ENCODE measurements around the gene ZMIZ1. TPM values are rescaled to one million over a fixed set of nuclear protein-coding genes. Genes with fewer than 3 reads are reported as not detected.

Gene ZMIZ1
- total RNA-seq, 1 donor from 2014 or later = 173 TPM

- Mint-ChIP-seq H3K27me3 (ENCODE audit: low read depth) (no peaks in the 10 kb centered on the region), H3K27ac (no peak overlapping the region), H3K36me3 (peaks cover 44% of the 10 kb centered on the region), H3K4me1 (no peaks in the 10 kb centered on the region), H3K9me3 (no peaks in the 10 kb centered on the region), H3K4me3 (no peak overlapping the region)
- no peak for TF ChIP-seq CTCF (IDR thresholded peaks at IDR 0.05; ENCODE audit: unreplicated experiment)
- no peak for DNase-seq (ENCODE audit: low spot score in 2 of 2, unreplicated experiment in 2 of 2)
Measured at GRCh38 chr10:79295563-79295962, 226.8 kb downstream of the ZMIZ1 start.

- DNase-seq (ENCODE audit: low spot score in 2 of 2, unreplicated experiment in 2 of 2) = no peak
- Mint-ChIP-seq H3K27me3 (ENCODE audit: low read depth) (no peaks in the 10 kb centered on the region), H3K9me3 (no peaks in the 10 kb centered on the region), H3K27ac (no peak overlapping the region), H3K36me3 (peaks cover 46% of the 10 kb centered on the region), H3K4me1 (no peaks in the 10 kb centered on the region), H3K4me3 (no peak overlapping the region)
- TF ChIP-seq CTCF (IDR thresholded peaks at IDR 0.05; ENCODE audit: unreplicated experiment) = no peak
Measured at GRCh38 chr10:79296431-79296830, 227.7 kb downstream of the ZMIZ1 start.

GRCh38 chr10:79298403-79299244 lies 229.9 kb downstream of the ZMIZ1 start:
- Mint-ChIP-seq H3K9me3 (no peaks in the 10 kb centered on the region), H3K36me3 (peaks cover 52% of the 10 kb centered on the region), H3K27ac (no peak overlapping the region), H3K27me3 (ENCODE audit: low read depth) (no peaks in the 10 kb centered on the region), H3K4me1 (no peaks in the 10 kb centered on the region), H3K4me3 (no peak overlapping the region)
- no peak for TF ChIP-seq CTCF (IDR thresholded peaks at IDR 0.05; ENCODE audit: unreplicated experiment)
- DNase-seq (ENCODE audit: low spot score in 2 of 2, unreplicated experiment in 2 of 2) = no peak

GRCh38 chr10:79299397-79300241 lies 230.9 kb downstream of the ZMIZ1 start:
- no peak for TF ChIP-seq CTCF (IDR thresholded peaks at IDR 0.05; ENCODE audit: unreplicated experiment)
- peaks cover 45% of the 10 kb centered on the region for H3K36me3 Mint-ChIP-seq
- no peaks in the 10 kb centered on the region for H3K9me3 Mint-ChIP-seq
- no peaks in the 10 kb centered on the region for H3K4me1 Mint-ChIP-seq
- no peak overlapping the region for H3K27ac Mint-ChIP-seq
- H3K4me3 Mint-ChIP-seq = no peak overlapping the region
- no peaks in the 10 kb centered on the region for H3K27me3 Mint-ChIP-seq (ENCODE audit: low read depth)
- DNase-seq (ENCODE audit: low spot score in 2 of 2, unreplicated experiment in 2 of 2) = no peak

- TF ChIP-seq CTCF (IDR thresholded peaks at IDR 0.05; ENCODE audit: unreplicated experiment) = no peak
- no peak for DNase-seq (ENCODE audit: low spot score in 2 of 2, unreplicated experiment in 2 of 2)
- peaks cover 40% of the 10 kb centered on the region for H3K36me3 Mint-ChIP-seq
- no peaks in the 10 kb centered on the region for H3K27me3 Mint-ChIP-seq (ENCODE audit: low read depth)
- no peak overlapping the region for H3K4me3 Mint-ChIP-seq
- H3K4me1 Mint-ChIP-seq = no peaks in the 10 kb centered on the region
- H3K27ac Mint-ChIP-seq = no peak overlapping the region
- no peaks in the 10 kb centered on the region for H3K9me3 Mint-ChIP-seq
Measured at GRCh38 chr10:79300711-79301110, 231.9 kb downstream of the ZMIZ1 start.

Measured in mesothelial cell of epicardium (in vitro differentiated cells).